Tibial artery (tissue), 4 donors: ENCODE results near the gene CCSER1.

Experiments used
- DNase-seq, 2 donors: peaks; one replicate each; pipeline ENCODE4 v3.0.0-alpha.2; 2019
- H3K27ac ChIP-seq, 2 donors: fragments of 200-600 bp; sonication (generic) in 1 of 2; 1 replicate in 1 of 2; 2 replicates in 1 of 2; pipeline ENCODE4 v1.5.1; 2018 to 2019; ENCODE audit warnings: mild to moderate bottlenecking in 1 of 2
- H3K27me3 ChIP-seq, 2 donors: fragments of 200-600 bp; sonication (generic) in 1 of 2; one replicate each; pipeline versions ENCODE4 v1.5.1 to v1.6.0; 2016 to 2019
- H3K36me3 ChIP-seq, 3 donors: fragments of 200-600 bp; sonication (generic) in 2 of 3; one replicate each; pipeline ENCODE4 v1.5.1; 2016 to 2019; ENCODE audit warnings: mild to moderate bottlenecking in 2 of 3
- H3K4me1 ChIP-seq, 4 donors: fragments of 200-600 bp; sonication (generic) in 2 of 4; 1 replicate in 3 of 4; 2 replicates in 1 of 4; pipeline ENCODE4 v1.5.1; 2016 to 2019
- H3K4me3 ChIP-seq, 2 donors: fragments of 200-600 bp; sonication (generic) in 1 of 2; 1 replicate in 1 of 2; 2 replicates in 1 of 2; pipeline ENCODE4 v1.5.1; 2018 to 2019; ENCODE audit warnings: mild to moderate bottlenecking in 2 of 2
- H3K9me3 ChIP-seq, 3 donors: fragments of 200-600 bp; sonication (generic) in 1 of 3; one replicate each; pipeline ENCODE4 v1.5.1; 2016 to 2019
- intact Hi-C: fragments of 100-400 bp; cut with DNase I; formaldehyde crosslinking; loops from one replicate; pipeline ENCODE4 v1.15.0; 2023; ENCODE audit warnings: low total_unique reads
- TF ChIP-seq, protein P1 (sequence below), 2 experiments: fragments of 200-600 bp in 1 of 2; fragments of 450-650 bp in 1 of 2; IDR thresholded peaks; one replicate each; pipeline ENCODE4 v1.5.1; 2017 to 2019; ENCODE audit warnings: antibody characterized with exemption in 2 of 2, mild to moderate bottlenecking in 1 of 2, moderate library complexity in 1 of 2

CCSER1 gene

DNA sequence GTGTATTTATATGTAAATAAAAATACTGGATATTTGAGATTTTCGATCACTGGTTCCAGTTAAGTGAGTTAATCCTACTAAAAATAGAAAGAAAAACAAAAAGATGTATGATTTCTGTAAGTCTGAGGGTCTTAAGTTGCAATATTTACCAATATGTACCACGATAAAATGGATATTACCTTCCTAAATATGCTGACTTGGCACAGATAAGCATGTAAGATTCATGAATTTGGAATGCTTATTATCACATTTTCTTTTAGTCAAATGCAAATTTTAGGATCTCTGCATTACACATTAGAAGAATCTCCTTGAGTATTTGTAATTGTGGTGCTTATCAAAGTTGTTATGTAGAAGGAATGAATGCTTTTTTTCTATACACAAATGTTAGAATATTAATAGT, 1158.3 kb downstream of the CCSER1 start:
- intact Hi-C loops = no loop called here
- H3K4me3 ChIP-seq = no peak overlapping the region
- H3K36me3 ChIP-seq = no peaks in the 10 kb centered on the region
- no peaks in the 10 kb centered on the region for H3K4me1 ChIP-seq
- H3K27ac ChIP-seq = no peak overlapping the region
- H3K27me3 ChIP-seq = no peaks in the 10 kb centered on the region
- TF ChIP-seq, protein P1, sequence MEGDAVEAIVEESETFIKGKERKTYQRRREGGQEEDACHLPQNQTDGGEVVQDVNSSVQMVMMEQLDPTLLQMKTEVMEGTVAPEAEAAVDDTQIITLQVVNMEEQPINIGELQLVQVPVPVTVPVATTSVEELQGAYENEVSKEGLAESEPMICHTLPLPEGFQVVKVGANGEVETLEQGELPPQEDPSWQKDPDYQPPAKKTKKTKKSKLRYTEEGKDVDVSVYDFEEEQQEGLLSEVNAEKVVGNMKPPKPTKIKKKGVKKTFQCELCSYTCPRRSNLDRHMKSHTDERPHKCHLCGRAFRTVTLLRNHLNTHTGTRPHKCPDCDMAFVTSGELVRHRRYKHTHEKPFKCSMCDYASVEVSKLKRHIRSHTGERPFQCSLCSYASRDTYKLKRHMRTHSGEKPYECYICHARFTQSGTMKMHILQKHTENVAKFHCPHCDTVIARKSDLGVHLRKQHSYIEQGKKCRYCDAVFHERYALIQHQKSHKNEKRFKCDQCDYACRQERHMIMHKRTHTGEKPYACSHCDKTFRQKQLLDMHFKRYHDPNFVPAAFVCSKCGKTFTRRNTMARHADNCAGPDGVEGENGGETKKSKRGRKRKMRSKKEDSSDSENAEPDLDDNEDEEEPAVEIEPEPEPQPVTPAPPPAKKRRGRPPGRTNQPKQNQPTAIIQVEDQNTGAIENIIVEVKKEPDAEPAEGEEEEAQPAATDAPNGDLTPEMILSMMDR (IDR thresholded peaks at IDR 0.05) = no peak
- H3K9me3 ChIP-seq = no peaks in the 10 kb centered on the region
- no peak for DNase-seq

DNA sequence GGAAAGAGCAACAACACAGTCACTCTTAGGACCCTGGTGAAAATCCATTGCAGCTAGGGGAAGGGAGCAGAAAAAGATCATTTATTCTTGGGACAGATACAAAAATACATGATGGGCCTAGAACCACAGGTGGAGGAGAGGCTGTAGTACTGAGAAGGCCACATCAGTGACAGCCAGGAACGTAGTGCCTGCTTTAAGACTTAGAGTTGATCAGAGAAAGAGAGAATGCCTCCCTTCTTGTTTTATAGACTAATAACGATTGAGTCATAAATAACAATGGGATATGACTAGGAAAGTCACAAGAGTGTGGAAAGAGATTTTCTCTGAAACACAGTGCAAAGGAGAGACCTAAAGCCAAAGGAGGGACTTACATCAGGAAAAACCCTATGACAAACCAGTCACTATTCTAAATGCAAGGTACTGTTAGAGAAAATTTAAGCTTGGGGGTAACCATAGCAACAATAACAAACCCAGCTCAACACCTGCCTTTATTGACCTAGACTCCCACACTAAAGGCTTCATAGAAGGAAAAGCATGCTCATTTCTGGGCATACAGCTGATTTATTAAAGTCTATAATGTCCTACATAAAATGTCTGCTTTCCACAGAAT, 1161.6 kb downstream of the CCSER1 start:
- intact Hi-C loops = no loop called here
- no peak overlapping the region for H3K27ac ChIP-seq
- TF ChIP-seq, protein P1 (IDR thresholded peaks at IDR 0.05) = no peak

DNA sequence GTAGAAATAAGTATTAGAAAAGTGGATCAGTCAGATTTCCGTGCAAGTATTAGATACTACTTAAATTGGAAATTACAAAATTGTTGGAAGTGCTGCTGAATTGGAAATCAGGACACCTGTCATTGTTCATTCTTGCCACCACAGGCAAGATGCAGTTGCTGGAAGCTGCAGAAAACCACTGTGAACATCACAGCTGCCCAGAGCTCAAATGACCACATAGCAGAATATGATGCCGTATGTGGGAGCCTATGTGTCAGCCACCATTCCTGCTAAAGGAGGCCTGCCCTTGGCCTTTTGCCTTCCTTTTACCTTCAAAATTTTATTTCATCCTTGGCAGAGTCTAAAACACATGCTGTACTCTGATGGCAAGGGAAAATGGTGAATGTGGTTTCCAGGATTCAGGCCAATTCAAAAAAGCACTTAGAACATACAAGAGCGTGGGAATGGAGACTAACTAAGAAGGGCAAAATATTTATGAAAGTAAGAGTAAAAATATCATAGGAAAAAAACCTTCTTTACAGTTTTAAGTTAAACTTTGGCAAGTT, 1171.0 kb downstream of the CCSER1 start:
- intact Hi-C loops = no loop called here
- TF ChIP-seq, protein P1 (IDR thresholded peaks at IDR 0.05) = no peak
- no peaks in the 10 kb centered on the region for H3K36me3 ChIP-seq
- H3K27me3 ChIP-seq = no peaks in the 10 kb centered on the region
- H3K4me3 ChIP-seq = no peak overlapping the region
- no peaks in the 10 kb centered on the region for H3K9me3 ChIP-seq
- H3K27ac ChIP-seq = no peak overlapping the region
- no peaks in the 10 kb centered on the region for H3K4me1 ChIP-seq
- DNase-seq = no peak

More for the DNA sequence above, 1161.6 kb downstream of the CCSER1 start:
- no peak for DNase-seq
- no peaks in the 10 kb centered on the region for H3K27me3 ChIP-seq
- no peaks in the 10 kb centered on the region for H3K9me3 ChIP-seq
- no peaks in the 10 kb centered on the region for H3K36me3 ChIP-seq
- H3K4me3 ChIP-seq = no peak overlapping the region
- H3K4me1 ChIP-seq = no peaks in the 10 kb centered on the region

DNA sequence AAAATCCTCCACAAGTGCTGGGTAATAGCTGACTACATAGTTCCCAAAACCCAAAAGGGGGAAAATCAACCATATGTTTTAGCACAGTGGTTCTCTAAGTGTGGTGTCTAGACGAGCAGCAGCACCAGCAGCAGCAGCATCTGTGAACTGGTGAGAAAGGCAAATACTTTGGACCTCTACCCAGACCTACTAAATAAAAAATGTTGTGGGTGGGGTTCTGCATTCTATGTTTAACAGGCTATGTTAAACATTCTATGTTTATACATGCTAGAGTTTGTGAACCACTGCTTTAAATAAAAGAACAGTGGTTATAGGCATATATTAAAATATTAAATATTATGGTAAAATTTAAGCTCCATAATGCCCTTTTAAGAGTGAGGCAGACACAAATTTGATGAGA, 1171.6 kb downstream of the CCSER1 start:
- DNase-seq = no peak
- no peaks in the 10 kb centered on the region for H3K4me1 ChIP-seq
- H3K36me3 ChIP-seq = no peaks in the 10 kb centered on the region
- H3K4me3 ChIP-seq = no peak overlapping the region
- TF ChIP-seq, protein P1 (IDR thresholded peaks at IDR 0.05) = no peak
- no peaks in the 10 kb centered on the region for H3K9me3 ChIP-seq
- H3K27me3 ChIP-seq = no peaks in the 10 kb centered on the region
- no peak overlapping the region for H3K27ac ChIP-seq
- intact Hi-C loops = no loop called here

DNA sequence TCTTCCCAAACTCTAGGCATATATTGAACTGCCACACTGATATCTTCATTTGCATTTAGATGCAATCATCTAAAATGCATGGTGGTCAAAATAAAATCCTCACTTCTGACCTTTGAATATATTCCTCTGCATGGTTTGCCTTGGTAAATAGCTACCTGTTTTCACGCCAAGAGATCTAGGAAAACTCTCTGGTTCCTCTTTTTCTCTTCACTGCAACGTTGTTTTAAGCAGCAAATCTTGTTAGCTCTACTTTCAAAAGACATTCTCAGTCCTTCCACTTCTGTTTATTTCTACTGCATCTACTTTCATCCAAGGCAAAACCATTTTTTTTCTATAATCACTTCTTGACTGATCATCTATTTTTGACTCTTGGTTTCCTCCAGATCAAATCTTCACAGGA, 1174.9 kb downstream of the CCSER1 start:
- TF ChIP-seq, protein P1 (IDR thresholded peaks at IDR 0.05) = no peak
- Histone ChIP-seq H3K9me3 (no peaks in the 10 kb centered on the region), H3K4me3 (no peak overlapping the region), H3K4me1 (no peaks in the 10 kb centered on the region), H3K36me3 (no peaks in the 10 kb centered on the region), H3K27ac (no peak overlapping the region), H3K27me3 (no peaks in the 10 kb centered on the region)
- intact Hi-C loops = no loop called here
- no peak for DNase-seq
